CD4-positive, alpha-beta T cell treated with Interferon alpha-2 for 1 hour (primary cell): ENCODE results near the gene RNU1-1.
A peak's percentile ranks its signal among the peaks of the same experiment; 100 is the strongest.
"Not testable (repeated sequence)": the region's sequence is repeated elsewhere in the genome, so short reads cannot be mapped to it uniquely, and the experiment has no call there.

Source experiments
- DNase-seq, 2 donors: peaks; one replicate each; pipeline ENCODE4 v3.0.0-alpha.2; 2020 to 2022

Gene RNU1-1

GRCh38 chr1:16521288-16521583 lies 7.2 kb upstream of the RNU1-1 start:
- no peak for DNase-seq

DNA sequence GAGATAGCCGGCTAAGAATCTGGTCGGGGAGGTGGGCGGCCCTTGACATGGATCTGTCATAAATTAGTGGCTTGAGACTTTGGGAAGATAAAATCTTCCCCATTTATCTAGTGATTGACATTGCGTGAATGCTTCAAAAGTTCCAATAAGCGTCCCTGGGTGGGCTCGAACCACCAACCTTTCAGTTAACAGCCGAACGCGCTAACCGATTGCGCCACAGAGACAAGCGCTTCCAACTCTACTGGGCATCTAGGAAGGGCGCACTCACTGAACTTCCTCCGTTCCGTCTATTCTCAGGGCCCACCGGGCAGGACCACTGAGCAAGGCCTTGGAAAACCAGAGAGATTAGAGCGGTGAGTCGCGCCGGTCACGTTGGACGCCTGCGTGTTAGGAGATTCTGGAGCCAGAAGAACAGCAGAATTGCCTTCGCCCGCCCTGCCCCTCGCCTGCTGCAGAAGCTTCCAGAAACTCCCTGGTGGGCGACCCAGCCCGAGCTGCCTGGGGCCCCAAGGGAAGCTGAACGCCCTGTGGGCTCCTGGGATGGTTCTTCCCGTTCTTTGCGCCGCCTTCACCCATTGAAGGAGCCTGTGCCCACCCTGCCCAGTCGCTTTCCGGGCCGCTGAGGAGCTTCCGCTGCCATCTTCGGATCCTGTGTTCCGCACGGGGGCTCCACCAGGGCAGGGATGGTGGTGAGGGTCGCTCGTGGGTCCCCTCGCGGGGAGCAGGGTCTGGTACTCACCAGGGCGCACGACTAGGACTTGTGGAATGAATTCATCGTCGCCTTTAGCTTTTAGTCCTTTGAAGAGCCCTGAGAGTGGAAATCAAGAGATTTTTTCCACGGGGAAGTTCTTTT lies 6.6 kb upstream of the RNU1-1 start:
- DNase-seq: not testable (repeated sequence)

GRCh38 chr1:16519255-16519951 lies 5.3 kb upstream of the RNU1-1 start:
- not testable (repeated sequence) for DNase-seq

GRCh38 chr1:16518913-16519254 lies 4.8 kb upstream of the RNU1-1 start:
- DNase-seq: not testable (repeated sequence)

DNA sequence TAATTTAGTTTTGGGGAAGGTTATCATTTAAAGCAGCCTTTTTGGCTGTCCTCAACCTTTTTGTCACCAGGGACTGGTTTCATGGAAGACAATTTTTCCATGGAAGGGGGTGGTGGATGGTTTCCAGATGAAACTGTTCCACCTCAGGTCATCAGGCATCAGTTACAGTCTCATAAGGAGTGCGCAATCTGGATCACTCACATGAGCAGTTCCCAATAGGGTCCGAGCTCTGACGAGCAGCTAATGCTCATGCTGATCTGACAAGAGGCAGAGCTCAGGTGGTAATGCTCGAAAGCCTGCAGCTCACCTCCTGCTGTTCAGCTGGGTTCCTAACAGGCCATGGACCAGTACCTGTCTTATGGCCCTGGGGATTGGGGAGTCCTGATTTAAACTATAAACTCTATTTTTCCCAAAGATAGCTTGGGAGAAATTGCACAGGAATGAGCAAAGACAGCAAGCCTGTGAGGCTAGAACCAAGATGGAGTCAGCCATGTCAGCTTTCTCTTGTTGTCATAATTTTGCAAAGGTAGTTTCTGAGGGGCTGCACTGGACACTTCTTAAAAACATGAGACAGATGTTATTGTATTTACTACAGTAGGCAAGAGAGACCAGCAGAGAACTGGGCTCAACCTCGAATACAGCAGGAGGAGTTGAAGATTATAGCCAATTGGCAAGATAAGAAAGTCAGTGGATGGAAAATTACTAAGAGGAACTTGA lies 2.8 kb upstream of the RNU1-1 start:
- not testable (repeated sequence) for DNase-seq

- peak; percentile 78 to 80 for DNase-seq
These were observed 526 bp downstream of the RNU1-1 start for GRCh38 chr1:16513412-16514106.

DNA sequence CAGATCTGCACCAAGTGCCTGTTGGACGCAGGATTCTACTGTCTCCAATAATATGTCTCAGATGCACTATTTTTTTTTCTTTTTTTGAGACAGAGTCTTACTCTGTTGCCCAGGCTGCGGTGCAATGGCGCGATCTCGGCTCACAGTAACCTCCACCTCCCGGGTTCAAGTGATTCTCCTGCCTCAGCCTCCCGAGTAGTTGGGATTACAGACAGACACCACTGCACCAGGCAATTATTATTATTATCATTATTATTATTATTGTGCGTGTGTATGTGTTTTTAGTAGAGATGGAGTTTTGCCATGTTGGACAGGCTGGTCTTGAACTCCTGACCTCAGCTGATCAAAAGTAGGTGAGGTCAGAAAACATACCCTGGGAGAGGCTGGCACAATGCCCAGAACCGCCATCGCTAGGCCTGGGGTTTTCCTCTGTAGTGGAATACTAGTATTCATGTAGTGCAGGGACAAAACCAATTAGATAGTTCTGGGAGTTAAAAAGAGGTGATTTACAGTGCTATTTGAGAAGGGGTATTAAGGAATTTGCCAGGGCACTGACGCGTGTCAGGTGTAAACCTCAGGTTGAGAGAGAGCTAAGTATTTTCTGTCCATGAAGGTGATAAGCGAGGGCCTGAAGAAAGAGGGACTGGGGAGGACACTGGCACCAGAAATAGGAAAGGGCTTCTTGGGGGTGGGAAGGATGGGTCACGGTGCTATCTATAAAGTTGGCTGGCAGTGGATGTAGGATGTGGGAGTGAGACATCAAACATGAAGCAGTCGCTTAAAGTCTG lies 1.3 kb downstream of the RNU1-1 start:
- peak in 1 of 2 donors; percentile 54 for DNase-seq

DNA sequence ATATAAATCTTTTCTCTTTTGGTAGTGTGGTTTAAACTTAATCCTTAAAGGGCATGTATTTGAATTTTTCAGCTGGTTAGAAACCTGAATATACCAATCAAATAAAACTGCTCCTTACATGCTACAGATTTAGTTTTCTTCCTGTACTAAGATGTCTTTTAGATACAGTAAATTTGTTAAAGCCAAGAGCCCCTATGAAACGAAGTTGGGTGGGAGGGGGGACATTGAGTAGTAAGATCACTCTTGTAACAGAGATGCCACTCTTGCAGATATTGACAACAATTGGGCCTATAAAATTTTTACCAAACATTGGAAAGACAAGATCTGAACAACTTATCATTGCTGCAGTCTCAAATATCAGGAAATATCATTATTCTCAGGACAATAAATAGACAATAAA lies 2.2 kb downstream of the RNU1-1 start:
- DNase-seq: not testable (repeated sequence)

GRCh38 chr1:16508861-16509445 lies 5.1 kb downstream of the RNU1-1 start:
- DNase-seq: peak; percentile 17 to 28

GRCh38 chr1:16506364-16507136 lies 7.5 kb downstream of the RNU1-1 start:
- not testable (repeated sequence) for DNase-seq

GRCh38 chr1:16505870-16506269 lies 8.2 kb downstream of the RNU1-1 start:
- not testable (repeated sequence) for DNase-seq

DNA sequence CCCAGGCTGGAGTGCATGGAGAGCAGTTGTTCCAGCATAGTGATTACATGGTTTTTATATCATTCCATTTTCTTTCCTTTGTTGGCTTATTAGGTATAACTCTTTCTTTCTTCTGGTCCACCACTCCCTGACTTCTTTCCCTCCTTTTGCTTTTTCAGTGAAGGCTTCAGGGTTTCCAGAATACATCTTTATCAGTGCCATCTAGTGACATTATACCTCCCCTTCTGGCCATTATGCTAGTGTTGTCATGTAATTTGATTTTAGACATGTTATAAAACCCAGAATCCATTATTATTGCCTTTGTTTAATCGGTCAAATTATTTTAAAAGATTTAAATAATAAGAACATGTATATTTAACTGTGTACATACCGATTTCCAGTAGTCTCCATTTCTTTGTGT lies 10.6 kb downstream of the RNU1-1 start:
- DNase-seq: no peak

- not testable (repeated sequence) for DNase-seq
These were observed 12.6 kb downstream of the RNU1-1 start for GRCh38 chr1:16501446-16501845.

- DNase-seq: not testable (repeated sequence)
These were observed 13.1 kb downstream of the RNU1-1 start for GRCh38 chr1:16500975-16501374.

- DNase-seq: not testable (repeated sequence)
These were observed 13.6 kb downstream of the RNU1-1 start for GRCh38 chr1:16500466-16500865.

DNA sequence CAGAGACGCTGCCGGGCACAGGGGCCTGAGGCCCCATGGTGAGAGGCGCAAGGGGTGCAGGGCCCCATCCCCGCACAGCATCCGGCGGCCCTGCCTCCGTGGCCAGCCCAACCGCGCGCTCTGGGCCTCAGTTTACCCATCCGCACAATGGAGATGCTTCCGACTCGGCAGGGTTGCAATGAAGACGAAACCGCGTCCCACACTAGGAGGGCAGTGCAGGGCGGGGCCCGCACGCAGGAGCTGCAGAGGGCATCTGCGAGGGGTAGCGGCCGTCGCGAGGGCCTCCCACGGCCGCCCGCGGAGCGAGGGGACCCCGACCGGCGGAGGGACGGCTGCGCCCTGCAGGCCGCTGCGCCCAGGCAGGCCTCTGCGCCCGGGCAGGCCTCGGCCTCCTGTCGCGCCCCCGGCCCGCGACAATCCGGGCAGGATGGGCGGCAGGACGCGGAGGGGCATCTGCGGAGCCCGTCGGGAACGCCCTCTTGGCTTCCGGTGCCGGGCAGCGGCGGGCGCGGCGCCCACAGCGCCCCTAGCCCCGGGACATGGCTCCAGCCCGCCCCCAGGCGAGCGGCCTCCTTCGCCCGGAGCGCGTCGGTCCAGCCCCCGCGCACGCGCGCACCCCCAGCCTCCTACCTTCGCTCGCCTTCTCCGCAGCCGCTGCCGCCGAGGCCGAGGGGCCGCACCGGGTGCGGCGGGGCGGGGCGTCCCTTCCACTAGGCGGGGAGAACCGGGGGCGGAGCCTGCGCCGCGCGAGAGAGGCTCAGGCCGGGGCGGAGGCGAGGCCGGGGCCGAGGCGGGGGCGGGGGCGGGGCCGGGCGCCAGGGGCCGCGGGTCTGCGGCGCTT lies 15.3 kb downstream of the RNU1-1 start:
- peak; percentile 86 to 91 for DNase-seq

DNA sequence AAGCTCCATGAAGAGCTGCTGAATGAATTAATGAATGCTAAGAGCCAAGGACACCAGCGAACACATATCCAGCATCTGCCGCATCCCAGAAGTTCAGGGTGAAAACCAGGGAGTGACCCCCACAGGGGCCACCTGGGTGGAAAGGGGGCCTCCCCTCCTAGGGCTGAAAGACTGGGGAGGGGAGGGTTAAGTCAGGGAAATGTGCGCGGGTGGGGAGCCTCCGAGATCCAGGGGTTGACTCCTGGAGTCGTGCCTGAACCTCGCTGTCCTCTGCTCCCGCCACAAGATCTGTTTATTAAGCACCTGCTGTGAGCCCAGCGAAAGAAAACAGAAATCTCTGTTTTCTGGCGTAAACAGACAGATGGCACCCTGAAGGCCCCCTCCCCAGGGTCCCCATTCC lies 16.0 kb downstream of the RNU1-1 start:
- DNase-seq: not testable (repeated sequence)

DNA sequence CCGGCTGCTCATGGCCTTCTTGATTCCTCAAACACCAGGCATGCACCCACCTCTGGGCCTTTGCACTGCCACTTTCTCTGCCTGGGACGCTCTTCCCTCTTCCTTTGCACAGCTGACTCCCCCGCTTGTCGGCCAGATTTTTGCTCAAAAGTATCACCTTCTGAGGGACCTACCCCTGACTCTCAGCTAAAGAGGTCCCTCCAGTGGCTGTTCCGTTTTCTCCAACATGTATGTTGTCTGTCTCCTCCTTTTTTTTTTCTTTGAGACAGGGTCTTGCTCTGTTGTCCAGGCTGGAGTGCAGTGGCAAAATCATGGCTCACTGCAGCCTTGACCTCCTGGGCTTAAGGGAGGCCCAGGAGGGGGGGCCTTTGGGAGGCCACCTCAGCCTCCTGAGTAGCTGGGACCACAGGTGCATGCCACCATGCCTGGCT lies 16.6 kb downstream of the RNU1-1 start:
- DNase-seq: peak in 1 of 2 donors; percentile 15

DNA sequence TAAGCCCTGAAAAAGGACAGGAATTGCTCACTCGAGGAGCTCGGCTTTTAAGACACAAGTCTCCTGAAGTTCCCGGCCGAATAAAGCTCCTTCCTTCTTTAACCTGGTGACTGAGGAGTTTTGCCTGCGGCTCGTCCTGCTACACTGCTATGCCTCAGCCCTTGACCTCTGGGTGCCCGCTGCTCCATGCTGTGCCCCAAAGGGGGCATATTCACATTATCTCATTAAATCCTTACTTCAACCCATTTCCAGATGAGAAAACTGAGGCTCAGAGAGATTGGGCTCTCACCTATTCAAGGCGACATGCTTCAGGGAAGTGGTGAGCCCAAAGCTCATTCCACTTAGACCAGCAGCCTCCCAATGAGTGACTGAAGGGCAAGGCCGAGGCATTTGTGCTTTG lies 20.4 kb downstream of the RNU1-1 start:
- not testable (repeated sequence) for DNase-seq

DNA sequence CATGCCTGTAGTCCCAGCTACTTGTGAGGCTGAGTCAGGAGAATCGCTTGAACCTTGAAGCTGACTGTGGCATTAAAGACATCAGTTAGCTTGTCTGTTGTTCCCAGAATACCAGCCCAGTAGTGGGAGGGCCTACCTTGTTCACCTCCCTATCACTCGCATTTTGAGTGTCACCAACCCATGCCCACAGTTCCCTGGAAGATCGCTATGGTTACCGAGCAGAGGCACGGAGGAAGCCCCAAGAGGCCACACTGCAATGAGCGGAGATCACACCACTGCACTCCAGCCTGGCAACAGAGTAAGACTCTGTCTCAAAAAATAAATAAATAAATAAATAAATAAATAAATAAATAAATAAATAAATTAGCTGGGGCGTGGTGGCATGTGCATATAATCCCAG lies 21.1 kb downstream of the RNU1-1 start:
- DNase-seq: not testable (repeated sequence)
